ENCODE measurements around the gene TMED8.

GRCh38 chr14:77400216-77400615 lies 23.3 kb upstream of the TMED8 start:
- TF ChIP-seq, protein P1, sequence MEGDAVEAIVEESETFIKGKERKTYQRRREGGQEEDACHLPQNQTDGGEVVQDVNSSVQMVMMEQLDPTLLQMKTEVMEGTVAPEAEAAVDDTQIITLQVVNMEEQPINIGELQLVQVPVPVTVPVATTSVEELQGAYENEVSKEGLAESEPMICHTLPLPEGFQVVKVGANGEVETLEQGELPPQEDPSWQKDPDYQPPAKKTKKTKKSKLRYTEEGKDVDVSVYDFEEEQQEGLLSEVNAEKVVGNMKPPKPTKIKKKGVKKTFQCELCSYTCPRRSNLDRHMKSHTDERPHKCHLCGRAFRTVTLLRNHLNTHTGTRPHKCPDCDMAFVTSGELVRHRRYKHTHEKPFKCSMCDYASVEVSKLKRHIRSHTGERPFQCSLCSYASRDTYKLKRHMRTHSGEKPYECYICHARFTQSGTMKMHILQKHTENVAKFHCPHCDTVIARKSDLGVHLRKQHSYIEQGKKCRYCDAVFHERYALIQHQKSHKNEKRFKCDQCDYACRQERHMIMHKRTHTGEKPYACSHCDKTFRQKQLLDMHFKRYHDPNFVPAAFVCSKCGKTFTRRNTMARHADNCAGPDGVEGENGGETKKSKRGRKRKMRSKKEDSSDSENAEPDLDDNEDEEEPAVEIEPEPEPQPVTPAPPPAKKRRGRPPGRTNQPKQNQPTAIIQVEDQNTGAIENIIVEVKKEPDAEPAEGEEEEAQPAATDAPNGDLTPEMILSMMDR (IDR thresholded peaks at IDR 0.05; ENCODE audit: low read depth, low read length, poor library complexity, severe bottlenecking), result no peak
- no peak for TF ChIP-seq EZH2phosphoT487 (IDR thresholded peaks at IDR 0.05; ENCODE audit: borderline replicate concordance, low read length)
